Fibroblast of lung (primary cell): ENCODE measurements around the gene SLC6A4.

Experiments
- EZH2 ChIP-seq: IDR thresholded peaks from 2 replicates; pipeline ENCODE4 v1.5.1; 2012; ENCODE audit warnings: low read length, control low read depth, mild to moderate bottlenecking; ENCODE audit errors: missing control alignments
- TF ChIP-seq, protein P1 (sequence below), 2 donors: IDR thresholded peaks in 1 of 2; conservative IDR thresholded peaks in 1 of 2; 1 replicate in 1 of 2; 2 replicates in 1 of 2; pipeline ENCODE4 v1.5.1; 2011 to 2012; ENCODE audit warnings: low read length in 2 of 2, control low read depth in 1 of 2, inconsistent platforms in 1 of 2, low read depth in 1 of 2, mild to moderate bottlenecking in 1 of 2

GRCh38 chr17:30217054-30217453, 18.4 kb downstream of the SLC6A4 start:
- TF ChIP-seq, protein P1, sequence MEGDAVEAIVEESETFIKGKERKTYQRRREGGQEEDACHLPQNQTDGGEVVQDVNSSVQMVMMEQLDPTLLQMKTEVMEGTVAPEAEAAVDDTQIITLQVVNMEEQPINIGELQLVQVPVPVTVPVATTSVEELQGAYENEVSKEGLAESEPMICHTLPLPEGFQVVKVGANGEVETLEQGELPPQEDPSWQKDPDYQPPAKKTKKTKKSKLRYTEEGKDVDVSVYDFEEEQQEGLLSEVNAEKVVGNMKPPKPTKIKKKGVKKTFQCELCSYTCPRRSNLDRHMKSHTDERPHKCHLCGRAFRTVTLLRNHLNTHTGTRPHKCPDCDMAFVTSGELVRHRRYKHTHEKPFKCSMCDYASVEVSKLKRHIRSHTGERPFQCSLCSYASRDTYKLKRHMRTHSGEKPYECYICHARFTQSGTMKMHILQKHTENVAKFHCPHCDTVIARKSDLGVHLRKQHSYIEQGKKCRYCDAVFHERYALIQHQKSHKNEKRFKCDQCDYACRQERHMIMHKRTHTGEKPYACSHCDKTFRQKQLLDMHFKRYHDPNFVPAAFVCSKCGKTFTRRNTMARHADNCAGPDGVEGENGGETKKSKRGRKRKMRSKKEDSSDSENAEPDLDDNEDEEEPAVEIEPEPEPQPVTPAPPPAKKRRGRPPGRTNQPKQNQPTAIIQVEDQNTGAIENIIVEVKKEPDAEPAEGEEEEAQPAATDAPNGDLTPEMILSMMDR (conservative IDR thresholded peaks at IDR 0.05 in 1 of 2, IDR thresholded peaks at IDR 0.05 in 1 of 2; ENCODE audit: low read depth in 1 of 2, low read length in 2 of 2) = no peak
- TF ChIP-seq EZH2 = no peak
